ENCODE data around the gene FHOD3. TPM values are rescaled to one million over a fixed set of nuclear protein-coding genes. Genes with fewer than 3 reads are reported as not detected.
"Not testable (repeated sequence)": the region's sequence is repeated elsewhere in the genome, so short reads cannot be mapped to it uniquely, and the experiment has no call there.

Gene FHOD3
- total RNA-seq, 4 donors from 2014 or later = 3.5 to 40.0 (median 14.5) TPM

DNA sequence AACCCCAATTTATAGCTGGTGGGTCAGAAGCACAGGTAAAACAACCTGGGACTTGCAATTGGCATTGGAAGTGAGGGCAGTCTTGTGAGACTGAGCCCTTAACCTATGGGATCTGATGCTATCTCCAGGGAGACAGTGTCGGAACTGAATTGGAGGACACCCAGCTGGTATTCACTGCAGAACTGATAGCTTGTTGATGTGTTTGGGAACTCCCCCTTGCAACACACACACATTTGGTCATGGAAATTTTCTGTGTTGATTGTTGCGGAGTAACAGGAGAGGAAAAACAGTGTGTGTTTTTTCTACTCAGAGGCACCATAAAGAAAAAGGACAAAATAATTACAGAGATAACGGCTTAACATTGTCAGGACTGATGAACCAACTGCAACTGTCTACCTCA lies 515.2 kb downstream of the FHOD3 start:
- Histone ChIP-seq H3K4me3 (no peak overlapping the region), H3K9me3 (no peaks in the 10 kb centered on the region), H3K36me3 (peaks cover 0 to 6% (median 0%) of the 10 kb centered on the region in 4 donors), H3K27me3 (no peaks in the 10 kb centered on the region), H3K4me1 (peaks cover 0 to 4% (median 0%) of the 10 kb centered on the region in 4 donors), H3K27ac (peak overlapping the region in 2 of 4 donors; percentile 15 to 17)
- intact Hi-C loops (cut with DNase I; ENCODE audit: low total_unique reads) (no loop called here), in situ Hi-C loops (cut with MboI; ENCODE audit: low pct_ligation_motif_present in 1 of 4, low pct_unique_long_range_greater_than_20kb in 1 of 4, low sequenced_read_pairs in 3 of 4) (no loop called here)
- no peak for DNase-seq
- TF ChIP-seq CTCF (IDR thresholded peaks at IDR 0.05) (no peak), POLR2AphosphoS5 (IDR thresholded peaks at IDR 0.05) (peak in 1 of 3 donors; percentile 8), EP300 (IDR thresholded peaks at IDR 0.05; ENCODE audit: low read depth) (no peak)
- WGBS, 2 donors (ENCODE audit: low coverage in 1 of 2) = 63 to 74% methylated on average over 2 to 3 of the region's 3 CpGs

DNA sequence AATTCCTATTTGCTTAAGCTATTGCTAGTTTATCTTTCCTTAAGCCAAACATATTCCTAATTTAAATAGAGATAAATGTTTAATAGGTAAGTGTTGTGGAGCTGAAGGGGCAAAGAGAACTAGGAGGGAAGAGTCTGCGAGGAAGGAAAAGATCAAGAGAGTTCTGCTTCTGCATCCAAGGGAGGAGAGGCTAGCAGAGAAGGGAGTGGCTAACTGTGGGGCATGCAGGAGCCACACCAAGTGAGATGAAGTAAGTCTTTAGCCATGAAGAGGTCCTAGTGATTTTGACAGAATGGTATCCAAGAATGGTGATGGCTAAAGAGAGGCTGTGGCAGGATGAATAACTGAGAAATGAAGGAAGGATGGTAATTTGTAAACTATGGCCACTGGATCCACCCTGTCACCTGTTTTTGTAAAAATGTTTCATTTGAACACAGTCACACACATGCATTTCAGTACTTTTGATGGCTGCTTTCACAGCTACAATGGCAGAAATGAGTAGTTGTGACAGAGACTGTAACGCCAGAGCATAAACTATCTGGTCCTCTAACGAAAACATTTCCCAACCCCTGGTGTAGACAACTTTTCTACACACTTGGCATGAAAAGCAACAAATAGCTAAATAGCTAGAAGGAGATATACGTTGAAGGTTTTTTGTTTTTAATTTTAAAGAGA lies 515.7 kb downstream of the FHOD3 start:
- H3K9me3 ChIP-seq = no peaks in the 10 kb centered on the region
- 69 to 73% methylated on average over 4 of the region's 4 CpGs for WGBS, 2 donors (ENCODE audit: low coverage in 1 of 2)
- H3K27ac ChIP-seq = no peak overlapping the region
- intact Hi-C loops (cut with DNase I; ENCODE audit: low total_unique reads) (no loop called here), in situ Hi-C loops (cut with MboI; ENCODE audit: low pct_ligation_motif_present in 1 of 4, low pct_unique_long_range_greater_than_20kb in 1 of 4, low sequenced_read_pairs in 3 of 4) (no loop called here)
- H3K27me3 ChIP-seq = no peaks in the 10 kb centered on the region
- TF ChIP-seq POLR2A (IDR thresholded peaks at IDR 0.05) (no peak), CTCF (IDR thresholded peaks at IDR 0.05) (no peak), EP300 (IDR thresholded peaks at IDR 0.05; ENCODE audit: low read depth) (no peak), POLR2AphosphoS5 (IDR thresholded peaks at IDR 0.05) (no peak)
- H3K4me3 ChIP-seq = no peak overlapping the region
- peaks cover 0 to 7% (median 0%) of the 10 kb centered on the region in 4 donors for H3K36me3 ChIP-seq
- peaks cover 0 to 4% (median 0%) of the 10 kb centered on the region in 4 donors for H3K4me1 ChIP-seq
- DNase-seq = no peak

- 89 to 91% methylated on average over 3 of the region's 3 CpGs for WGBS, 2 donors (ENCODE audit: low coverage in 1 of 2)
- in situ Hi-C loops (cut with MboI; ENCODE audit: low pct_ligation_motif_present in 1 of 4, low pct_unique_long_range_greater_than_20kb in 1 of 4, low sequenced_read_pairs in 3 of 4) = no loop called here
- H3K27me3 ChIP-seq = no peaks in the 10 kb centered on the region
- no peak for TF ChIP-seq EP300 (IDR thresholded peaks at IDR 0.05; ENCODE audit: low read depth)
- TF ChIP-seq POLR2A (IDR thresholded peaks at IDR 0.05) = no peak
- TF ChIP-seq POLR2AphosphoS5 (IDR thresholded peaks at IDR 0.05) = no peak
- TF ChIP-seq CTCF (IDR thresholded peaks at IDR 0.05) = no peak
- H3K9me3 ChIP-seq = no peaks in the 10 kb centered on the region
- H3K36me3 ChIP-seq = peaks cover 0 to 13% (median 0%) of the 10 kb centered on the region in 4 donors
- H3K4me3 ChIP-seq = no peak overlapping the region
- intact Hi-C loops (cut with DNase I; ENCODE audit: low total_unique reads) = no loop called here
- H3K27ac ChIP-seq = no peak overlapping the region
- DNase-seq = no peak
- peaks cover 0 to 4% (median 0%) of the 10 kb centered on the region in 4 donors for H3K4me1 ChIP-seq
Measured at GRCh38 chr18:36813824-36814223, 516.3 kb downstream of the FHOD3 start.

GRCh38 chr18:36814994-36815393 lies 517.5 kb downstream of the FHOD3 start:
- intact Hi-C loops (cut with DNase I; ENCODE audit: low total_unique reads) = no loop called here
- no peaks in the 10 kb centered on the region for H3K27me3 ChIP-seq

GRCh38 chr18:36816096-36816495 lies 518.6 kb downstream of the FHOD3 start:
- in situ Hi-C loops (cut with MboI; ENCODE audit: low pct_ligation_motif_present in 1 of 4, low pct_unique_long_range_greater_than_20kb in 1 of 4, low sequenced_read_pairs in 3 of 4); H3K27ac ChIP-seq; H3K9me3 ChIP-seq; H3K4me1 ChIP-seq; H3K27me3 ChIP-seq; H3K4me3 ChIP-seq; intact Hi-C loops (cut with DNase I; ENCODE audit: low total_unique reads); DNase-seq: not testable (repeated sequence)
- H3K36me3 ChIP-seq = peaks cover 0 to 13% (median 0%) of the 10 kb centered on the region in 4 donors

More at GRCh38 chr18:36814994-36815393, 517.5 kb downstream of the FHOD3 start:
- Histone ChIP-seq H3K9me3 (no peaks in the 10 kb centered on the region), H3K4me3 (no peak overlapping the region), H3K36me3 (peaks cover 0 to 13% (median 0%) of the 10 kb centered on the region in 4 donors), H3K27ac (no peak overlapping the region), H3K4me1 (no peaks in the 10 kb centered on the region)
- no peak for DNase-seq
- 0 to 100% methylated on average over 1 of the region's 1 CpG for WGBS, 2 donors (ENCODE audit: low coverage in 1 of 2)
- in situ Hi-C loops (cut with MboI; ENCODE audit: low pct_ligation_motif_present in 1 of 4, low pct_unique_long_range_greater_than_20kb in 1 of 4, low sequenced_read_pairs in 3 of 4) = no loop called here
- TF ChIP-seq POLR2AphosphoS5 (IDR thresholded peaks at IDR 0.05) = no peak
- TF ChIP-seq CTCF (IDR thresholded peaks at IDR 0.05) = no peak
- TF ChIP-seq EP300 (IDR thresholded peaks at IDR 0.05; ENCODE audit: low read depth) = no peak
- no peak for TF ChIP-seq POLR2A (IDR thresholded peaks at IDR 0.05)
